ENCODE results near the gene SCAMP5. TPM values are rescaled to one million over a fixed set of nuclear protein-coding genes. Genes with fewer than 3 reads are reported as not detected.

SCAMP5 gene
- total RNA-seq, 3 donors from 2014 or later: 7.3 to 10.8 (median 7.4) TPM

DNA sequence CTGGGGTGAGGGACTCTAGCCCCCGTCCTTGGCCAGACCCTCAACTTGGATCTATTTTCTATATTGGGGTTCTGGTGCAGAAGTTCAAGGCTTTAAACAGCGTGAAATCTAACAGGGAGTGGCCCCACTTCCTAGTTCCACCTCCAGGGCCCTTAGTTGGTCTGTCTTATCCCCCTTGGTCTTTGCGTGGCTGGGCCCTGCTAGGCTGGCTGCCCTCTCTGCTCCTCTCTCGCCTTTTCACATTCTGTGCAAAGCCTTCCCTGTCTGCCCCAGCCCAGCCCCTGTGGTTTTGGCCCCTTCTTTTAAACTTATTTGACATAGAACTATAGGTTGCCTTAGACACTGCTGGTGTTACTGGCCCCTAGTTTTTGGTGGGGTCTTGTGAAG is 33.6 kb downstream of the SCAMP5 start:
- H3K9me3 ChIP-seq: no peaks in the 10 kb centered on the region
- intact Hi-C loops (cut with DNase I, micrococcal nuclease): loop anchor here (5.0 kb wide), 2 partner anchors 173 to 178 kb away; partner anchors contain the start of gene C15orf39 (in 1 of the 2)
- H3K4me1 ChIP-seq (ENCODE audit: low read depth): peaks cover 28% of the 10 kb centered on the region
- H3K36me3 ChIP-seq (ENCODE audit: low read depth): no peaks in the 10 kb centered on the region
- DNase-seq (no peak), ATAC-seq (peak; percentile 4)
- TF ChIP-seq, protein P1, sequence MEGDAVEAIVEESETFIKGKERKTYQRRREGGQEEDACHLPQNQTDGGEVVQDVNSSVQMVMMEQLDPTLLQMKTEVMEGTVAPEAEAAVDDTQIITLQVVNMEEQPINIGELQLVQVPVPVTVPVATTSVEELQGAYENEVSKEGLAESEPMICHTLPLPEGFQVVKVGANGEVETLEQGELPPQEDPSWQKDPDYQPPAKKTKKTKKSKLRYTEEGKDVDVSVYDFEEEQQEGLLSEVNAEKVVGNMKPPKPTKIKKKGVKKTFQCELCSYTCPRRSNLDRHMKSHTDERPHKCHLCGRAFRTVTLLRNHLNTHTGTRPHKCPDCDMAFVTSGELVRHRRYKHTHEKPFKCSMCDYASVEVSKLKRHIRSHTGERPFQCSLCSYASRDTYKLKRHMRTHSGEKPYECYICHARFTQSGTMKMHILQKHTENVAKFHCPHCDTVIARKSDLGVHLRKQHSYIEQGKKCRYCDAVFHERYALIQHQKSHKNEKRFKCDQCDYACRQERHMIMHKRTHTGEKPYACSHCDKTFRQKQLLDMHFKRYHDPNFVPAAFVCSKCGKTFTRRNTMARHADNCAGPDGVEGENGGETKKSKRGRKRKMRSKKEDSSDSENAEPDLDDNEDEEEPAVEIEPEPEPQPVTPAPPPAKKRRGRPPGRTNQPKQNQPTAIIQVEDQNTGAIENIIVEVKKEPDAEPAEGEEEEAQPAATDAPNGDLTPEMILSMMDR (IDR thresholded peaks at IDR 0.05): no peak
- H3K4me3 ChIP-seq: no peak overlapping the region

DNA sequence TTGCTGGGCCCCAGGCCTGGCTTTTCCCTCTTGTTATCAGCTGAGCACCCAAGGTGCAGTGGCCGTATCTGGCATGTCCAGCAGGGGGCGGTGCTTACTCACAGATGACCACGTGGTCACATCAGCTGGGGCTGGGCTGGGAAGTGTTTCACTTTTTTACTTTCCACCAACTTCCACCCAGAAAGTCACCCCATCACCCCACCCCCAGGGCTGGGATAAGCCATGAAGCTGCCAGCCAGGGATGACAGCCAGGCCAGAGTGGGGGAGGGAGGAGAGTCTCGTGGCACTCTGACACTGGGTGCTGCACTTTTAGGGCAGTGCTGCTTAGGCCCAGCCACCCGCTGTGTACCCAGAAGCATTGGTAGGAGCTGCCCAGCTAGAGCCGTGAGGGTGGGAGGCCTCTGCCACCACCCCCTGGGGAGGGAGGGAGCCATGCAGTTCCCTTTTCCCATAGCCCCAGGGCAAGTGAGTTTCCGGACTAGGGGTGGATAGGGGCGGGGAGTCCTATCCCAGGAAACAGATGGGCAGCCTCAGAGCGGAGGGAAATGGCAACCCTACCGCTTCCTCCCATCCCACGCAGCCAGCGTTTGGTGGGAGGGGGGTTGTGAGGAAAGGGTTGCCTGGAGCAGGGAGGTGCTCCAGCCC is 34.1 kb downstream of the SCAMP5 start:
- TF ChIP-seq, protein P1 (IDR thresholded peaks at IDR 0.05): peak; percentile 92
- H3K4me1 ChIP-seq (ENCODE audit: low read depth): peaks cover 23% of the 10 kb centered on the region
- H3K9me3 ChIP-seq: no peaks in the 10 kb centered on the region
- H3K36me3 ChIP-seq (ENCODE audit: low read depth): no peaks in the 10 kb centered on the region
- H3K4me3 ChIP-seq: no peak overlapping the region
- ATAC-seq (peak; percentile 91), DNase-seq (peak; percentile 93 to 99 (median 95))
- intact Hi-C loops (cut with DNase I, micrococcal nuclease): loop anchor here (5.0 kb wide), 2 partner anchors 173 to 178 kb away; partner anchors contain the start of gene C15orf39 (in 1 of the 2)

DNA sequence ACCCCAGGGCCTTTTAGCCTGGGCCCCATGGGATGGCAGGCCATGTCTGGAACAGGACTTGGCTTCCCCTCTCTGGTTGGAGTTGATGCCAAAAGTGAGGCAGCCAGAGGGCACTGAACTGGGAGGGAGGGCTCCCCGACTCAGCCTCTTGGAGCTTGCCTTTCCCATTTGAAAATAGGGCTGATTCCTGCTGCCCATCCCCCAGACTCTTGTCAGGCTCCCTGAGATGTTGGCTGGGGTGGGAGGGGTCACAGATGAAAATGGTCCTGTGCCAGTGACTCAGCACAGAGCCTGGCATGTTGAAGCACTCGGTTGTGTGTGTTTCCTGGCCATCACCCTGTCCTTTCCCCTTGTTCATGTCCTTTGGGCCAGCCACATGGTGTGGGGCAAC is 34.7 kb downstream of the SCAMP5 start:
- TF ChIP-seq, protein P1 (IDR thresholded peaks at IDR 0.05): no peak
- intact Hi-C loops (cut with DNase I, micrococcal nuclease): no loop called here
- DNase-seq: peak in 1 of 3 donors; percentile 43
- Histone ChIP-seq H3K36me3 (ENCODE audit: low read depth) (no peaks in the 10 kb centered on the region), H3K4me1 (ENCODE audit: low read depth) (peaks cover 20% of the 10 kb centered on the region), H3K9me3 (no peaks in the 10 kb centered on the region), H3K4me3 (no peak overlapping the region)
- peak; percentile 2 for ATAC-seq

DNA sequence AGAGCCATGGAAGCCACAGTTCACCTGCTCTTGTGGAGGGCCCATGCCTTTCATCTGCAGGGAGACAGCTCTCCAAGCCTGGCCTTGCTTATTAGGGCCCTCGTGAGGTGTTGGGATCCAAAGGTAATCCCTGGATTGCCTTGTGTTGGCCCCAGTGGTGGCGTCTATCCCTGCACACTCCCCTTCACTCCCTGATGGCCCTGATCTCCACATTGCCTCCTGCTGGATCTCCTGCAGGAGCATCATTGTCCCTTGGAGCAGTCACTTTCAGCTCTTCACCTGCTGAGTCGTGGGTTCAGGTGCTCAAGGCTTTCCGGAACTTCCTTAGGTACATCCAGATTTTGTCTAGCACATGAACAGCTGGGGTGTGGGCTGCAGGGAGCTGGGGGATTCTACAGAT is 35.1 kb downstream of the SCAMP5 start:
- no peak for DNase-seq
- H3K4me3 ChIP-seq: no peak overlapping the region
- intact Hi-C loops (cut with DNase I, micrococcal nuclease): no loop called here
- H3K9me3 ChIP-seq: no peaks in the 10 kb centered on the region
- no peak for ATAC-seq
- H3K4me1 ChIP-seq (ENCODE audit: low read depth): peaks cover 16% of the 10 kb centered on the region
- TF ChIP-seq, protein P1 (IDR thresholded peaks at IDR 0.05): no peak
- no peaks in the 10 kb centered on the region for H3K36me3 ChIP-seq (ENCODE audit: low read depth)

DNA sequence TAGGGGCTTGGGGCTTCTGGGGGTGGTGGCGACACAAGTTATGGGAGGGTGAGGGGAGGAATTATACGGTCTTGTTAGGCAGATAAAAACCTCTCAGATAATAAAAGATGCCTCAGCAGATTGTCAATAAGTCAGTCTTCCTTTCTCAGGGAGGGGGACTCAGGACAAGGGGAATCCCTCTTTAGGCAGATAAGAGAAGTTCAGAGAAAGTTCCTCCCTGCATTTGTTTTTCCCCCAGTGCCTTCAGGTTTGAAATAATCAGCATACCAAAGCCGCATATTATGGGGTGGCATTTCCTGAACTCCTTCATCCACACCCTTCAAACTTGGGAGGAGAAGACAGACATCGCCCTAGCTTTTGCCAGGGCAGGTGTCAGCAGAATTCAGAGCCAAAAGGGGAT is 36.5 kb downstream of the SCAMP5 start:
- ATAC-seq (no peak), DNase-seq (no peak)
- TF ChIP-seq, protein P1 (IDR thresholded peaks at IDR 0.05): no peak
- Histone ChIP-seq H3K36me3 (ENCODE audit: low read depth) (no peaks in the 10 kb centered on the region), H3K4me1 (ENCODE audit: low read depth) (peaks cover 21% of the 10 kb centered on the region), H3K4me3 (no peak overlapping the region), H3K9me3 (no peaks in the 10 kb centered on the region)
- intact Hi-C loops (cut with DNase I, micrococcal nuclease): no loop called here

Data from mucosa of descending colon (tissue), 3 donors.